NCI-H128 (cell line): Measurements from ENCODE around the gene SLC26A1.

Source experiments
- DNase-seq: peaks from one replicate; lab custom pipeline; 2025; ENCODE audit not compliant: unreplicated experiment; lab: John Stamatoyannopoulos, UW

SLC26A1 gene

DNA sequence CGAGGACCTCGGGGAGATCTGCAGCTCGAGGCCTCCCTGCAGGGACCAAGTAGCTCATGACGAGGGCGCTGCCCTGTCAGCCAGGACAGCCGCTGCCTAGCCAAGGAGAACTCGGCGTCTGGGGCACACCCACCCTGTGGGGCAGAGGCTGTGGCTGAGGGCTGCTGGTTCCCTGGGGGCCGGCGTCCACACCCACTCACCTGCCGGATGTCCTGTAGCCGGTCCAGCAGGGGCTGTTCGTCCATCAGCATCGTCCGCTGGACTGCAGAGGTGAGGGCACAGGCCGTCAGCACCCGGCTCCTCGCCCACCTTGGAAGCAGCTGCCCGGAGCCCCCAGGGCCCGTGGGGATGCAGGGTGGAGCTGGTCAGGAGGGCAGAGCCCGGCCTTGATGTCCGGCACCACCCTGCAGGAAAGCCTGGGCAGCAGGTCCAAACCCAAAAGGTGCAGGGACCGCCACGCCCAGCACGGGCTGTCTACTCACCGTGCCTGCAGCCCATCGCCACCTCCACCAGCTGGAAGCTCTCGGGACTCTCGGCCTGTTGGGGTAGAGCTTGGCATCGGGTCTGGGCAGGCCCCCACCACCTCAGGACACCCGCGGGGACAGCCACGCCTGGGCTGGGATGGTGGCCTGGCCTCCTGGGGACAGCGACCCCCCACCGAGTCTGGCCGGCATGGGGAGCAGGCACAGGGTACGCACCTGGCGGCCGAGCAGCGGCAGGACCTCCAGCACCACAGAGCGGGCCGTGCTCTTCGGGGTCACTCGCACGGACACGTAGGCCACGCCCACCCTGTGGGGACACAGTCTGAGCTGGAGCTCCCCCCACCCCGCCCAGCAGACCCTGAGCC is 26.7 kb downstream of the SLC26A1 start:
- no peak for DNase-seq

DNA sequence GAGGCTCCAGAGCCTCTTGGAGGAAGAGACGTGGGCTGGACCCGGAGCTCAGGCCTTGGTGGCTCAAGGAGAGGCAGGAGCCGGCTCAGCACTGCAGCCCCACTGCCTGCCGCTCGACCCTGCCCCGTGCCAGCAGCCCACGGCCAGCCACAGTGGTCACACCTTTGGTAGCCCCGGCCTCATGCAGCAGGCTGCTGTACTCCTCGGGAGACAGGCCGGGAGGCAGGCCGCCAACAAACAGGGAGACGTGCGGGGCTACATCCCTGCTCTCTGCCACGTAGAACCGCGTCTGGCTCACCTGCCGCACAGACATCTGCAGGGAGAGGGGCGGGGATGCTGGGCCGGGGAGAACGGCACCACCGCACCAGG is 27.5 kb downstream of the SLC26A1 start:
- no peak for DNase-seq

DNA sequence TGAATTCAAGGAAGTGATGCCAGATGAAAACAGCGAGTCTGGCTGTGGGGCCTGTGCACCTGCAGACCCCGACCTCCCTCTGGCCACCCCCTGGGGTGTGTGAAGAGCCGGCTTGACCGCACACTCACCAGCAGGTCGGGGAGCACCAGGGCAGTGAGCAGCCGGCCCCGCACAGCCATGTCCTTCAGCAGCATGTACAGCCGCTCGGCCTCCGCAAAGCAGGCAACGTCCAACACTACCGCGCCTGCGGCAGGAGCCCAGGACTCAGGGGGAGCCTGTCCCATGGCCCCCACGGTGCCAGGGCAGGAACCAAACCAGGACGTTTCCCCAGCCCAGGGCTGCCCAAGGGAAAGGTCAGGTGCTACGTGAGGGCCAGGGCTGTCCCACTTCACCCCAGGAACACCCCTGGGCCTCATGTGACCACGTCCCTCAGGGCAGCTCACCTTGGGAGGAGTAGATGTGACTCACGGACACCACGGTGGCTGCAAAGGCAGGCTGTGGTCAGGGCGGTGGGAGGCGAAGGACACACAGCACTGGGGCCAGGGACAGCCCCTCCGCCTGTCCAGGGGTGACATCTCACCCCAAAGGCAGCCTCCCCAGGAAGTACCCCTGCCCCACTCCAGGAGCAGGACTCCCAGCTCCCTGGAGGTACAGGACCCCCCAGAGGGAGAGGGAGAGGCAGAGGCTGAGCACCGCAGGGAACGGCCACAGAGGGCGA is 28.0 kb downstream of the SLC26A1 start:
- no peak for DNase-seq

GRCh38 chr4:964346-965025 is 28.7 kb downstream of the SLC26A1 start:
- DNase-seq: no peak

DNA sequence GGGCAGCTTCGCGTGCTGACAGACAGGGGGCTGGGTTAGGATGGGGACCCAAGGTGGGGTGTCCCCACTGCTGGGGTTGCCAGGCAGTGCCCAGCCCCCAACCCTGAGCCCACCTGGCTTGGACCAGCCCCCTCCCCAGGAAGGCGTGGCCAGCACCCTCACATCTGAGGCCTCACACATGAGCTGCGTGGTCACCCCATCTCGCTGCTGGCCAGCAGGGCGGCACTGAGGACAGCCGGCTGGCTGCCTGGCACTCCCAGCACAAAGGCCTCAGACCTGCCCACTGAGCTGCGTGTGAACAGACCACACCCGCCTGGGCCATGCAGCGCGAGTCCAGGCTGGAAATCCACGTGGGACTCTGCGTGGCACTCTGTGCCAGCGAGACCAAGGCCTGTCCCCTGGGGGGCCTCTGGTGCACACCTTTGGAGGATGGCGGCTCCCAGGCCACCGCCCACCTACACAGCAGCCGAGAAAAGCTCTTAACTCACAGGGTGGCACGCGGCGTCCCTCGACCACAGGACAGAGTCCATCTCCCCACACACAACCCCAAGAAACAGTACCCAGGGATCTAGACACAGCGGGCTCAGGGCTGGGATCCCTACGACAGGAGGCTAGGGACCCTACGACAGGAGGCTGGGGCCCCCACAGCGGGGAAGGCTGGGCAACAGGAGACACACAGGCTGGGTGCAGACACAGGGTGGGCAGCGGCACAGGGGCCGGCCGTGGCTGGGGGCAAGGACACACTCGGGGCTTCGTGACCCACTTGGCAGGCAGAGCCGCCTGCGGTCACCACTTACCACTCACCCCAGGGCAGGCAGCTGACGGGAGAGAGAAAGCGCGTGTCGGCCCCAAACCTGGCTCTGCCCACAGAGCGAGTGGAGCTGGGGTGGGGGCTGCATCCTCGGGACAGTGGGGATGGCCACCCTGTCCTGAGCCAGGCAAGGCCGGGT is 29.7 kb downstream of the SLC26A1 start:
- no peak for DNase-seq

DNA sequence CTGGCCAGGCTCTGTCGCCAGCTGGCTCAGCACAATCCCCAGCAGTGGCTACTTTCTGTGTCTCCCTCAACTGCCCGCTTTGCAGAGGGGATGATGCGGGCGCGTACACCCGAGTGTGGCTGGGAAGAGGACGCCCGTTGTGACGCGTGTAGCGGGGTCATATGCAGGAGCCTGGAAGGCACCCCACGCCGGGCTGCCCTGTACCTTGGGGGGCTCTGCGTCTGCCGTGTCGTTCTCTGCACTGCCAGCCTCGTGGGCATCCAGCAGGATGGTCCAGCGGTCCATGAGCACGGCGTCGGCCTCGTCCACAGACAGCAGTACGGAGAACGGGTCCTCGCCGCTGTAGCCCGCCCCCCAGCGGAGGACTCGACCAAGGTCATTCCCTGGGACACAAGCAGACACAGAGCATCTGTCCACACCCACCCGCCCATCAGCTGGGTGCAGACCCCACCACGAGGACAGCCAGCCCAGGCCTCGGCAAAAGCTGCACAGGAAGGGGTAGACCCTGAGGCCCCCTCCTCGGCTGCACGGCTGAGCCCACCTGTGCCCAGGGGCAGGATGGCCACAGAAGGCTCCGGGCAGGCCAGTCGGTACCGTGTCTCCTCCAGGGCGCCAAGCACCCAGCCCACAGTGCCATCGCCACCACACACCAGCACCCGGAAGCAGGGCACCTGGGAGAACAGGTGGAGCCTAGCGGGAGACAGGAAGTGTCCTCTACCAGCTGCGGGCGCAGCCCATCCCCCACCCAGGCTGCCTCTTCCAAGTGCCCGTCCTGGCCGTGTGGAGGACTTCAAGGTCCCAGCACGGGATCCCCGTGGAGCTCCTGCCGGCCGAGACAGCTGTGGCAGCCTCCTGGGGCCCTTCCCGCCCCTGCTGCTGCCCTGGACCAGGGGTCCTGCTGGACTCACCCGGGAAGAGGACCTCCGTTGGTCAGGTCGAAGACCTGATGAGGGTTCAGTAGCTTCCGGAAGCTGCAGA is 30.7 kb downstream of the SLC26A1 start:
- DNase-seq: no peak

GRCh38 chr4:961351-962230 is 31.6 kb downstream of the SLC26A1 start:
- no peak for DNase-seq

DNA sequence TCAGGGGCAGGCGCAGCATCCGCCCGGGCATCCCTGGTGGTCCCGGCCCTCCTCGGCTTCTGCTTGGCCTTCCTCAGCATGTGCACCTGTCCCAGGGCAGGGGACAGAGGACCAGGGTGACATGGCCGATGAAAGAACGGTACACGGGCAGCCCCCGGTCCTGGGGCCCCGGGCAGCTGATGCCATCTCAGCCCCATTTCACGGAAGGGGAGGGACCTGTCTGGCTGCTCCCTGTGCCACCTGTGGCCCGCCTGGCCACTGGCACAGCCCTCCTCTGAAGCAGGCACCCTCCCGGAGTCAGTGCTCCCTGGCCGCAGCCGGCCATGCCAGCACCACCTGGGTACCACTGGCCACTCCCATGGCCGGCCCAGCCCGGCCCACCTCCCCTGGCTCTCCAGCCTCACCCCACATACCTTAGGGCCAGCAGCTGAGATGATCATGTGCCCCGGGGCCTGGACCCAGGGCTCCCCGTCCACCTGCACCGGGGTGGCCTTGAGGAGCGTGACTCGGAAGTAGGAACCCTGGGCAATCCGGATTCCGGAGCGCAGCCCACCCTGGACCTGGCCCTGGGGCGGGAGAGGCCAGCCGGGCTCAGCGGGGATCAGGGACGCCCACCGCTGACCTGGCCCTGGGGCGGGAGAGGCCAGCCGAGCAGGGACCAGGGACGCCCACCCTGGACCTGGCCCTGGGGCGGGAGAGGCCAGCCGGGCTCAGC is 32.4 kb downstream of the SLC26A1 start:
- no peak for DNase-seq

- no peak for DNase-seq
Measured at GRCh38 chr4:960140-960635, 33.0 kb downstream of the SLC26A1 start.

- DNase-seq: no peak
Measured at GRCh38 chr4:959338-960139, 33.7 kb downstream of the SLC26A1 start.

- DNase-seq: no peak
Measured at GRCh38 chr4:958696-959337, 34.4 kb downstream of the SLC26A1 start.

DNA sequence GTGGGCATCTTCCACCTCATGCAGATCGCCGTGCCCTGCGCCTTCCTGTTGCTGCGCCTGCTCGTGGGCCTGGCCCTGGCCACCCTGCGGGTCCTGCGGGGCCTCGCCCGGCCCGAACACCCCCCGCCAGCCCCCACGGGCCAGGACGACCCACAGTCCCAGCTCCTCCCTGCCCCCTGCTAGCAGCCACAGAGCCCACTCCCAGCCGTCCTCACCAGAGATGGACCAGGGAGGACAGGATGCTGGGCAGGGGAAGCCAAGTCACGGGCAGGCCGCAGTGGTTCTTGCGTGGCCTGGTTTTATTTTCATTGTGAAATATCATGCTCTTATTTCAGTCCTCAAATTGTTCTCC is 34.9 kb downstream of the SLC26A1 start:
- DNase-seq: no peak

- DNase-seq: no peak
Measured at GRCh38 chr4:957581-958313, 35.5 kb downstream of the SLC26A1 start.

- no peak for DNase-seq
Measured at GRCh38 chr4:957231-957580, 36.0 kb downstream of the SLC26A1 start.

DNA sequence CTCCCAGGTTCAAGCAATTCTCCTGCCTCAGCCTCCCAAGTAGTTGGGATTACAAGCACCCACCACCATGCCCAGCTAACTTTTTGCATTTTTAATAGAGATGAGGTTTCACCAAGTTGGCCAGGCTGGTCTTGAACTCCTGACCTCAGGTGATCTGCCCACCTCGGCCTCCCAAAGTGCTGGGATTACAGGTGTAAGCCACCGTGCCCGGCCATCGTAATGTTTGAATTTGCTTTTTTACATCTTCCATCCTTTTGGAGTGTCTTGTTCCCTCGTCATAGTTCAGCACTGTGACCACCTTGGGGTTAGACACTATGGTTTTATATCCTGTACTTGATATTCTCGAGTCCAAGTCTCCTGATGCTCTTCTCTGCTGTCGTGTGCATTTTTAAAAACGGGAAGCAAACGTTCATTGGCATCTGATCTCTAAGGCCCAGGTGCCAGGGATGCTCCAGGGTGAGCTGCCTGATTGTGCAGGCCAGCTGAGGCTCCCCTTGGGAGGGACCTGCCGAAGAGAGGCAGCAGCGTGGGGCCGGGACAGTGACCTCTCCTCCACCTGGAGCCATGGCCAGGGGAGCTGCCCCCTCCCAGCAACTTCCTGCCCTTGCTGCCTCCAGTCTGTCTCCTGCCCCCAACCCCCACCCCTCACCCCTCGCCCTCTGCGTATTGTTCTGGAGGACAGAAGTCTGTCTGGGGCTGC is 36.5 kb downstream of the SLC26A1 start:
- DNase-seq: no peak
